Transverse colon (tissue), 4 donors: ENCODE measurements around the gene CCNJ. TPM values are rescaled to one million over a fixed set of nuclear protein-coding genes. Genes with fewer than 3 reads are reported as not detected.
A peak's percentile ranks its signal among the peaks of the same experiment; 100 is the strongest.
"Not testable (repeated sequence)": the region's sequence is repeated elsewhere in the genome, so short reads cannot be mapped to it uniquely, and the experiment has no call there.

Source experiments
- DNase-seq: peaks from one replicate; pipeline ENCODE4 v3.0.0-alpha.2; 2019
- H3K27ac ChIP-seq, 4 donors: fragments of 200-600 bp; sonication (generic); 2 replicates each; pipeline ENCODE4 v1.5.1; 2016 to 2018; ENCODE audit warnings: inconsistent platforms in 4 of 4
- H3K27me3 ChIP-seq: fragments of 200-600 bp; sonication (generic); 2 replicates; pipeline ENCODE4 v1.5.1; 2017; ENCODE audit warnings: inconsistent platforms
- H3K36me3 ChIP-seq, 4 donors: fragments of 200-600 bp; sonication (generic); 2 replicates each; pipeline ENCODE4 v1.5.1; 2017 to 2019; ENCODE audit warnings: inconsistent platforms in 4 of 4
- H3K4me1 ChIP-seq, 4 donors: fragments of 200-600 bp; sonication (generic); 2 replicates each; pipeline ENCODE4 v1.5.1; 2017 to 2020; ENCODE audit warnings: inconsistent platforms in 4 of 4
- H3K4me3 ChIP-seq, 4 donors: fragments of 200-600 bp; sonication (generic); 1 replicate in 1 of 4; 2 replicates in 3 of 4; pipeline versions ENCODE4 v1.5.1 to v1.6.1; 2017 to 2019; ENCODE audit warnings: inconsistent platforms in 4 of 4
- H3K9me3 ChIP-seq, 2 donors: fragments of 200-600 bp; sonication (generic); 2 replicates each; pipeline ENCODE4 v1.5.1; 2017 to 2019; ENCODE audit warnings: inconsistent platforms in 2 of 2
- EP300 ChIP-seq: sonication (generic); formaldehyde crosslinking; IDR thresholded peaks from one replicate; pipeline ENCODE4 v1.6.1; 2017; ENCODE audit warnings: antibody characterized with exemption, low read depth
- POLR2A ChIP-seq: fragments of 450-650 bp; IDR thresholded peaks from one replicate; pipeline ENCODE4 v1.6.1; 2016; ENCODE audit warnings: antibody characterized with exemption, mild to moderate bottlenecking, moderate library complexity
- POLR2AphosphoS5 ChIP-seq, 3 donors: sonication (generic); formaldehyde crosslinking; IDR thresholded peaks; one replicate each; pipeline ENCODE4 v1.6.1; 2016; ENCODE audit warnings: antibody characterized with exemption in 3 of 3
- WGBS, 2 donors: methylation state at CpG; one replicate each; pipeline ENCODE4 v1.1.5; 2018; ENCODE audit warnings: low coverage in 1 of 2; 5-methylcytosine and 5-hydroxymethylcytosine counted together
- in situ Hi-C, 4 donors: fragments of 200-750 bp; cut with MboI; loops; one replicate each; pipeline versions ENCODE4 v1.15.0 to v1.15.1; 2017; ENCODE audit warnings: low sequenced_read_pairs in 3 of 4, low pct_ligation_motif_present in 1 of 4, low pct_unique_long_range_greater_than_20kb in 1 of 4
- intact Hi-C: fragments of 100-400 bp; cut with DNase I; formaldehyde crosslinking; loops from one replicate; pipeline ENCODE4 v1.15.1; 2023; ENCODE audit warnings: low total_unique reads
- total RNA-seq, 4 donors: library from RNA; depleted of rRNA; stranded (reverse); fragments of >200 nt; gene quantifications; one replicate each; pipeline ENCODE4 v1.1.0, GENCODE V29; 2016
- TF ChIP-seq, protein P1 (sequence below), 5 experiments: fragments of 200-600 bp in 3 of 5; fragments of 450-650 bp in 2 of 5; sonication (generic) in 3 of 5; IDR thresholded peaks; 1 replicate in 2 of 5; 2 replicates in 3 of 5; pipeline ENCODE4 v1.5.1; 2016 to 2017; ENCODE audit warnings: antibody characterized with exemption in 5 of 5, inconsistent platforms in 3 of 5, mild to moderate bottlenecking in 2 of 5, moderate library complexity in 1 of 5

The CCNJ gene, protein sequence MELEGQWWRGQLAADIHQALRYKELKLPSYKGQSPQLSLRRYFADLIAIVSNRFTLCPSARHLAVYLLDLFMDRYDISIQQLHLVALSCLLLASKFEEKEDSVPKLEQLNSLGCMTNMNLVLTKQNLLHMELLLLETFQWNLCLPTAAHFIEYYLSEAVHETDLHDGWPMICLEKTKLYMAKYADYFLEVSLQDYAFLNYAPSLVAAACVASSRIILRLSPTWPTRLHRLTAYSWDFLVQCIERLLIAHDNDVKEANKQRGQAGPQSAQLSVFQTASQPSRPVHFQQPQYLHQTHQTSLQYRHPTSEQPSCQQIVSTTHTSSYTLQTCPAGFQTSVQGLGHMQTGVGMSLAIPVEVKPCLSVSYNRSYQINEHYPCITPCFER
- 1 to 10 TPM in 3 of 4 donors, under 1 TPM in 1; 1.00 to 7.1 (median 5.6) TPM for total RNA-seq

GRCh38 chr10:96043033-96043892, at the start of gene CCNJ:
TSS of gene CCNJ (plus strand) at chr10:96043583. CDS start at chr10:96044394, 811 bp downstream.
- Histone ChIP-seq H3K36me3 (no peaks in the 10 kb centered on the region), H3K27me3 (no peaks in the 10 kb centered on the region), H3K4me1 (peaks cover 6 to 35% (median 17%) of the 10 kb centered on the region in 4 donors), H3K4me3 (peak within 1 kb of the TSS; percentile 71 to 96 (median 84)), H3K27ac (peak within 1 kb of the TSS; percentile 88 to 95 (median 92)), H3K9me3 (no peaks in the 10 kb centered on the region)
- in situ Hi-C loops: no loop called here
- TF ChIP-seq, protein P1, sequence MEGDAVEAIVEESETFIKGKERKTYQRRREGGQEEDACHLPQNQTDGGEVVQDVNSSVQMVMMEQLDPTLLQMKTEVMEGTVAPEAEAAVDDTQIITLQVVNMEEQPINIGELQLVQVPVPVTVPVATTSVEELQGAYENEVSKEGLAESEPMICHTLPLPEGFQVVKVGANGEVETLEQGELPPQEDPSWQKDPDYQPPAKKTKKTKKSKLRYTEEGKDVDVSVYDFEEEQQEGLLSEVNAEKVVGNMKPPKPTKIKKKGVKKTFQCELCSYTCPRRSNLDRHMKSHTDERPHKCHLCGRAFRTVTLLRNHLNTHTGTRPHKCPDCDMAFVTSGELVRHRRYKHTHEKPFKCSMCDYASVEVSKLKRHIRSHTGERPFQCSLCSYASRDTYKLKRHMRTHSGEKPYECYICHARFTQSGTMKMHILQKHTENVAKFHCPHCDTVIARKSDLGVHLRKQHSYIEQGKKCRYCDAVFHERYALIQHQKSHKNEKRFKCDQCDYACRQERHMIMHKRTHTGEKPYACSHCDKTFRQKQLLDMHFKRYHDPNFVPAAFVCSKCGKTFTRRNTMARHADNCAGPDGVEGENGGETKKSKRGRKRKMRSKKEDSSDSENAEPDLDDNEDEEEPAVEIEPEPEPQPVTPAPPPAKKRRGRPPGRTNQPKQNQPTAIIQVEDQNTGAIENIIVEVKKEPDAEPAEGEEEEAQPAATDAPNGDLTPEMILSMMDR (IDR thresholded peaks at IDR 0.05): peak in 3 of 5 experiments; percentile 12 to 36 (median 23)
- peak; percentile 81 to 87 (median 82) for TF ChIP-seq POLR2AphosphoS5 (IDR thresholded peaks at IDR 0.05)
- no peak for TF ChIP-seq EP300
- TF ChIP-seq POLR2A: peak; percentile 82
- 7% methylated on average over 33 of the region's 92 CpGs; no CpG with 5 or more reads in 1 of the 2 donors for WGBS, 2 donors
- intact Hi-C loops: no loop called here
- DNase-seq: peak; percentile 91

DNA sequence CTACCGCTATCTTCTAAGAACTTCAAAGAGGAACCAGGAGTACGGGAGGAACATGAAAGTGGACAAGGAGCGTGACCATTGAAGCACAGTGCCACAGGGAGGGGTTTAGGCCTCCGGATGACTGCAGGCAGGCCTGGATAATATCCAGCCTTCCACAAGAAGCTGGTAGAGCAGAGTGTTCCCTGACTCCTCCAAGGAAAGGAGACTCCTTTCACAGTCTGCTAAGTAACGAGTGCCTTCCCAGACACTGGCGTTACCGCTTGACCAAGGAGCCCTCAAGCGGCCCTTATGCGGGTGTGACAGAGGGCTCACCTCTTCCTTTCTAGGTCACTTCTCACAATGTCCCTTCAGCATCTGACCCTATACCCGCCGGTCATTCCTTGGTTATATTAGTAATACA, 49.0 kb upstream of the CCNJ start:
- H3K36me3 ChIP-seq, intact Hi-C loops, H3K4me3 ChIP-seq, H3K4me1 ChIP-seq, H3K27ac ChIP-seq, H3K27me3 ChIP-seq, DNase-seq, in situ Hi-C loops, H3K9me3 ChIP-seq: not testable (repeated sequence)
- 89 to 98% methylated on average over 8 to 11 of the region's 11 CpGs for whole genome bisulfite sequencing, 2 donors

DNA sequence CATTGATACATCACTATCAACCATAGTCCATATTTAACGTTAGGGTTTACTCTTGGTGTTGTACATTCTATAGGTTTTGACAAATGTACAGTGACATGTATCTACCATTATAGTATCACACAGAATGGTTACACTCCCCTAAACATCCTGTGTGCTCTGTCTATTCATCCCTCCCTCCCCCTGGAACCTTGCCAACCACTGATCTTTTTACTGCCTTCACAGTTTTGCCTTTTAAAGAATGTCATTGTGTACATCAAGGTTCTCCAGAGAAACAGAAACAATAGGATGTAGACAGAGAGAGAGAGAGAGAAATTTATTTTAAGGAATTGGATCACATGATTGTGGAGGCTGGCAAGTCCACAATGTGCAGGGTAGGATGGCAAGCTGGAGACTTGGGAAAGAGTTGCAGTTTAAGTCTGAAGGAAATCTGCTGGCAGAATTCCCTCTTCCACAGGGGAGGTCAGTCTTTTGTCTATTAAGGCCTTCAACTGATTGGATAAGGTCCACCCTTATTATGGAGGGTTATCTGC, 45.1 kb upstream of the CCNJ start:
- intact Hi-C loops (no loop called here), in situ Hi-C loops (no loop called here)
- no peak for TF ChIP-seq EP300
- Histone ChIP-seq H3K36me3 (no peaks in the 10 kb centered on the region), H3K4me1 (peaks cover 0 to 4% (median 0%) of the 10 kb centered on the region in 4 donors), H3K27ac (no peak overlapping the region), H3K4me3 (no peak overlapping the region), H3K27me3 (no peaks in the 10 kb centered on the region), H3K9me3 (no peaks in the 10 kb centered on the region)
- no peak for DNase-seq
- WGBS, 2 donors: 69 to 88% methylated on average over 1 of the region's 1 CpG

- peaks cover 0 to 6% (median 0%) of the 10 kb centered on the region in 4 donors for H3K4me1 ChIP-seq
- no peak overlapping the region for H3K4me3 ChIP-seq
- H3K27ac ChIP-seq: no peak overlapping the region
- no peaks in the 10 kb centered on the region for H3K9me3 ChIP-seq
- in situ Hi-C loops (loop anchor here in 3 of 4 donors (25.0 kb wide), 1 partner anchor 298 kb away; the partner anchor contains the start of gene DNTT (in 3 of the 3)), intact Hi-C loops (no loop called here)
- H3K36me3 ChIP-seq: no peaks in the 10 kb centered on the region
- no peak for DNase-seq
- WGBS, 2 donors: 76 to 85% methylated on average over 2 of the region's 2 CpGs
- TF ChIP-seq, protein P1 (IDR thresholded peaks at IDR 0.05): no peak
- no peak for TF ChIP-seq POLR2AphosphoS5 (IDR thresholded peaks at IDR 0.05)
- no peak for TF ChIP-seq POLR2A
- no peak for TF ChIP-seq EP300
- H3K27me3 ChIP-seq: no peaks in the 10 kb centered on the region
Measured at GRCh38 chr10:96013956-96014355, 29.4 kb upstream of the CCNJ start.
